HG03378 (cell line): Measurements from ENCODE around the gene PSMB5.

Experiments
- ATAC-seq: cut with Tn5 transposase; IDR thresholded peaks from one replicate; pipeline ENCODE4 v1.9.1; 2021; ENCODE audit warnings: mild to moderate bottlenecking, moderate library complexity; ENCODE audit not compliant: unreplicated experiment

The PSMB5 gene

DNA sequence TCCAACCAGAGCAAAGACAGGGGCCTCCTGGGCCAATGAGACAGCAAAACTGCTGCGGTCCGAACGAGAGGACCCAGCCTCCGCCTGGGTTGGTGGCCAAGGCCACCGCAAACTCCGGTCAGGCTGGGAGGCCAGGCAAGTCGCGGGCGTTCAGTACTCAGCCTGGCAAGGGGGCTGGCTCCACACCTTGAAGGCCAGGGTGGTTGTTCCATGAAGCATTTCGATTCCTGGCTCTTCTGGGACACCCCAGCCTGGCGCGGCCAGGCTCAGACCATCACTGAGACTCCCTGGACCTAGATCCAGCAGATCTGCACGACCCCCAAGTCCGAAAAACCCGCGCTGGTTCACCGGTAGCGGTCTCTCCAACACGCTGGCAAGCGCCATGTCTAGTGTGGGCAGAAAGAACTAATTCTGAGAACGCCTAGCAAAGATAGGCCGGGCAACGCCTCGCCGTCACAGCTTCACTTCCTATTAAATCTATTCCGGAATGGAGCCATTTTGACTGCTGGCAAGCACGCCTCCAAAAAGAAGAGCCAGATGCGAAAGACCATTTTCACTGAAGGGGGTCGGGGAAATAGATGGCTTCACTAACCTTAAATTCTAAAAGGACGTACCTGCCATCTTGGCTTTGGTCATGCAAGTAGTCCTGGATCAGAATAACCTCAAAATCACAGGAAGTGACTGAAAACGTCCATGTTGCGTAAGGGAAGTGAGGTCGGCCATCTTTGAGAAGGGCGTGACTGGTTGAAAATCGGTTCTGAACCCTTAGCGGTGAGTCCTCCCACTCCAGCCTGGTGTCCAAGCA, at the start of gene PSMB5:
Gene PSMB5 (minus strand): TSS at position 403 of the 805 bp plus-strand sequence. CDS start 19 bp downstream, at position 384.
- peak; percentile 94 for ATAC-seq

DNA sequence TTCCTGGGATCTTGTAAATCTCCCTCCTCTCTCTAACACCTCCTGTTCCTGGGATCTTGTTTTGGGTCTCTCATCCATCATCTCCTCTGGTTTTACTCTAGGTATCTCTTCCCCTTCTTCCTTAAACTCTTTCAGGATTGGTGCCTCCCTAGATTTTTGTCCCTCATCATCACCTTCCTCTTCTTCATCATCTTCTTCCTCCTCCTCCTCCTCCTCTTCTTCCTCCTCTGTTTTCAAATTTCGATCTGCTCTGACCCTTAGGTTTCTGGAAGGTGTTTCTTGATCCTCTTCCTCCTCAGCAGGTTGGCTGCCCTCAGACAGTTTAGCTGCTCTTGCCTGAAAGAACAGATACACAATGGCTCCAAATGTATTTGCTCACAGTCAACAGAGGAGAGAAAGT, 45.8 kb upstream of the PSMB5 start:
- ATAC-seq, result no peak

DNA sequence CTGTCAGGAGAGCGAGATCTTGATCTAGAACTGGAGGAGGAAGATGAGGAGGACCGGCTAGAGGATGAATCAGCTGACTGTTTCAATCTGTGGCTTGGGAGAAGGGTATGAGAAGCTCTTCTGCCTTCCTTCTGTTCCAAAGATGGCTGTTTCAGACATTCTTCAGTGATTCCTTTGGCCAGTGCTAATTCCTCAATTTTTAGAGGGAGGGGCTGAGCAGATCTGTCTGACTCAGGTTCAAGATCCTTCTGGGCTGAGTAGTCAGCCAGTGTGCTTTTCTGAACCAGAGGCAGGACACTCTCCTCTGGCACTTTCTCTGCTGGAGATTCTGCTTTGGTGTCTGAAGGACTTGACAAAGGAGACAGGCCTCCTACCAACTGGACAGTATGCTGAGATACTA, 45.0 kb upstream of the PSMB5 start:
- no peak for ATAC-seq

DNA sequence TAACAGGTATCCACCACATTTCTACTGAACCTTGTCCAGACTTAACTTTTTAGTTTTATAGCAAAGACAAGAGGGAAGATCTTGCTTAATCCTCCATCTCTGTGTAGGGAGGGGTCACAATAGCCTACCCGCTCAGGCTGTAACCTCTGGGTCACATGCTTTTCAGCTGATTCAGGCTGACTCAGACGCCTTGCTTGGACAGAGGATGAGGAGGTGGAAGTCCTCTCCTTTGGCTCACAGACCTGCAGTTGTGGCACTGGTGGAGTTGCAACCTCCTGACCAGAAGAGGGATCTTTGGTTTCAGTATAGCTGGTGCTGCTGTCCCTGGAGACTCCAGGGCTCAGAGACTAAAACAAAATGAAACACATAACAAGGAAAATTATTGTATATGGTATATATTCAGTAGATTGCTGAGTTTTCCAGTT, 44.0 kb upstream of the PSMB5 start:
- ATAC-seq, result no peak

DNA sequence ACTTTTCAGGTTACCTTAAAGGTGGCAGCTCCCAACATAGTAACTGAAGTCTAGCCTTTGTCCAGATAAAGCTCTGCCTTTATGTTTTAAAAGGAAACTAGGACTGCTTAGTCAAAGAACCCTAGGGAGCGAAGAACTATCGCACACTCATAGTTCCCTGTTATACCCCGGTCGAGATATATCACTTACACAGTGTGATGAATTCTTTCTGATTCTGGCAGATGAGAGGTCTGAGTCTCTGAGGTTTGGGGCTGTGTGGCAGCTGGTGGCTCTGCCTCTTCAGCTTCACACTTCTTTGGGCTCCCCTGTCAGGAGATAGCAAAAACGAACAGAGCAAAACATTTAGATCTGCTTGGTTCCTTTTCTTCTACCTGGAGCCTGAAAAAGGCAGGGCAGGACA, 43.3 kb upstream of the PSMB5 start:
- no peak for ATAC-seq

DNA sequence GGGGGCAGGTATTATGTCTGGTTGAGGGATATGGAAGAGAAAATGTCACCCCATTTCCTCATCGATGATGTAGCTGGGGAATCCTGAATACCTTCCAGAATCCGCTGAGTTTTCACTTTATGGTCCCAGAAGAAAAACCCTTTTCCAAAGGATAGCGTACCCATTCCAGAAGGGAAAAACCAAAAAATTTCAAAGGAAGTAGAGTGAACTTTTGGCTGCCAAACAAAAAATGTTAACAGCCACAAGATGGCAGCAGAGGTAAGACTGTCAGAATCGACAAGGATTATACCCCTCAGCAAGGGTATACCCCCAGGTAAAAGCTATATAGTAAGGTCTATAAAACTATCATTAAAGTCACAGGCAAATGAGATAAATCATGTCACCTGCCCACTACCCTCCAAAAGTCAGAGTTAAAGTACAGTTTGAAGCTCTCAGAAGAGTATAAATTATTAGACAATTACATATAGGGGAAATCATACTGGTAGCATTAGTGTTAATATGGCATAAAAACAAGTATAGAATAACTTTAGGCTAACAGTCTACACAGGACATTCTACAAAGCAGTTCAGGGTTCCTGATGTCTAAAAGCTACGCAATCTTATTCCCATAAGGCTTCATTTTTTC, 42.2 kb upstream of the PSMB5 start:
- ATAC-seq, result no peak

DNA sequence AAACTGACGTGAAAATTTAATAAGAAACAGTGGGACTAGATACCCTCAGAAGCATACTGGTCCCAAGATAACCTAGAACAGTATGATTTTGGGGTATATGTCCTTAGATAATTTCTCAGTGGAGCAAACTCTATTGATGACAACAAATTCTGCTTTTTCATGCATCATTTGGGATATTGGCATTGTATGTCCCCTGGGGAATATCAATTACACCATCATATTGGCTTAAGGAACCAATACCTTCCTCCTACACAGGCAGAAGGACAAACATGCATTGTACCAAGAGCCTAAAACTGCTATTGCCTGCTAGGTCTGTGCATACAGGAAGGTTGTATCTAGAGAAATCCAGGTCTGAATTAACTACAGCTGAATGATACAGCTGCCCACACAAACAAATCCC, 40.2 kb upstream of the PSMB5 start:
- no peak for ATAC-seq

DNA sequence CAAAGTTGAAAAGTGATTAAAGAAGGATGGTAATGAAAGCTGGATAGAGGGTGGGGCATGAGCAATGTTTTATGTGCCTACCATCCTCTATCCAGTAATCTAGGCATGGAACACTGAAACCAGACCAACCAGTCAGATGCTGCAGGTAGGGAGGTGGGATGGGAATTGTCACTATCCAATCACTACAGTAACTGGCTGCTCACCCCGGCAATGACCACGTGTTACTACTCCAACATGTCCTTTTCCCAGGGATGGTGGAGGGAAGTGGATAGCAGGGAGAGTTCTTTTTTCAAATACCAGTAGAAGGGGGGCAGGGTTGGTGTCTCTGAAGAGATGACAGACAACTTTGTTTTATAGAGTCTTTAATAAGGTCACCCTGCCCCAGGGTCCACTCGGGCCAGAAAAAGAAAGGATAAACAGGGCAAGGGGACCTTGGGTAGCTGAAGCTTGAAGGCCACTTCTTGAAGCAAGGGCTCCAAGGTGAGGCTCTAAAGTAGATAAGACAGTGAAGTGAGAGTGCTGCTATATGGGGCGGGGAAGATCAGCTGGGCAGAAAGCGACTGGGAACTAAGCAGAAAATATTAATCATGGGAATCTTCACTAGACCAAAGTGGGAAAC, 37.3 kb upstream of the PSMB5 start:
- ATAC-seq, result no peak

DNA sequence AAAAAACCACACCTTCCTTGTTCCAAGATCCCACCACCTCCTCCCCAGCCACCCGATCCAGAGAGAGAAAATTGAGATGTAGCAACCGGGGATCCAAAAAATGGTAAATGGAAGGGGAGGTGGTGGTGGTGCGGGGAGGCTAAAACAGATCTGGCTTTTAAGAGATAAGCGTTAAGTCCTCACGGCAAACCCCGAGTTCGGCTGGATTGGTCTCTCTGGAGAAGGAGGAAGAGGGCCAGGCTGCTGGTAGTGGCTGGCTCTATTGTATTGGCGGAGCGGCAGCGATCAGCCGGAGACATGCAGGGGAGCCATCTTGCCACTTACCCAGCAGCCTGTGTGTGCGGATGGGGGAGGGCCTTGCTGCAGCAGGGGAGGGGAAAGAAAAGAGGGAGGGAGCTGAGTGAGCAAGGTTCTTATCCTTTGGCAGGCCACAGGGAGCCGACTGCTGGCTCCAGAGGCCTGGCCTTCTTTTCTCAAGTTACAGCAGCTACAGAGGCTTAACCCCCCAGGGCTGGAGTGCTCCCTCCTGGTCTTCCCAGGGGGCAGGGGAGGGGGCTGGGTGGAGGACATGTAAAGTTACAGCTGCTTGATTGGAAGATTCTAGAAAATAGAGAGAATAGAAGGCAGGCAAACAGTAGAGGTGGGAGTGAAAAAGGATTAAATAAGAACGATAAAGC, 36.7 kb upstream of the PSMB5 start:
- peak; percentile 80 for ATAC-seq

DNA sequence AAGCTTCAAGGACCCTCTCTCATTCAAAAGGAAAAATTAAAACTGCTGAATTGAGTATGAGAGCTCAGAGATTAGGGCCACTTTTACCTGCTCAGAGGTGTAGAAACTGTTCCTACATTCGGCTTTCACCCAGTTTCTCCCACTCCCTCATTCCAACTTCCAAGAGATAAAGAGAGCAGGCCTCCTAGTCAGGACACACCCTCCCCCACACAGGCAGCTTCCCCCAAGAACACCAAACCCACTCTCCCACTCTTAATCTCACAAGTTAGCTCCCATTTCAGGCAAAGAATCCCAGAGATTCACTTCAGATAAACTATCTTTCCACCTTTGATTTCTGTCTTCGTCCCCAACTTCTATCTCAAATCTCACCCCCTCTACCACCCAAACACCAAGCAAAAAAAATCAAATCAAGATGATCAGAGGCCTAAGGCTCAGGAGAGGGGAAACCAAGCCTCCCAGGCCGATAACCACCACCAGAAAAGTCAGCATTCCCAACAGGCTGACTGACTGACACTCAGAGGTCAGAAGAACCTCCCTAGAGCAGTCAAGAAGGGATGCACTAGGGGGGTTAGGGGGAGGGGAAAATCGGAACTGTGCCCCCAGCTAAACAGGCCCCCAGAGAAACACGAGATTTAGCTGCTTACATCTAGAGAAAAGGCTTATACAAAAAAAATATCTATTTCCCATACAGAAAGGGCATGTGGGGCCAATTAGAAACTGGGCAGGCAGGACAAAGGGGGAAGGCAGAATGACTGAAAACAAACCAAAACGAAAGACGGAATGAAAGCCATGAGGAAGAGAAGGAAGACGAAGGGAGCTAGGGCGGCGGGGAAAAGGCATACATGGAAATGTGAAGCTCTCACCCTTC, 35.8 kb upstream of the PSMB5 start:
- ATAC-seq, result no peak

DNA sequence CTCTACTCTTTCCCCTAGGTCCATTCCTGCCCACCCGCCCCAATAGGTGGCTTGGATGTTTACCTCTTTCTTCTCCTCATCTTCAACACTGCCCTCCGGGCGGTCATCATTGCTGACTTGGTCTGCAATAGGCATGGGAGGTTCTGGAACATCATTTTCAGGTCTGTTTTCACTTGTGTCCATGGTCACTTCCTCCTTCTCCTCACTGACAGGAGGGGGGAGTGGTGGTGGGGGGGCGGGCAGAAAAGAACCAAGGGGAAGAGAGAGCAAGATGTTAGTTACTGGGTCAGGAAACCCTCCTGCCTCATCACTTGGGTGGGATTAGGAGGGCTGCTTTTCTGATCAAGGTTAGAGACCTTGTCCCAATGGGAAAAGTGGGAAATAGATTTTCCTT, 34.7 kb upstream of the PSMB5 start:
- ATAC-seq, result no peak

DNA sequence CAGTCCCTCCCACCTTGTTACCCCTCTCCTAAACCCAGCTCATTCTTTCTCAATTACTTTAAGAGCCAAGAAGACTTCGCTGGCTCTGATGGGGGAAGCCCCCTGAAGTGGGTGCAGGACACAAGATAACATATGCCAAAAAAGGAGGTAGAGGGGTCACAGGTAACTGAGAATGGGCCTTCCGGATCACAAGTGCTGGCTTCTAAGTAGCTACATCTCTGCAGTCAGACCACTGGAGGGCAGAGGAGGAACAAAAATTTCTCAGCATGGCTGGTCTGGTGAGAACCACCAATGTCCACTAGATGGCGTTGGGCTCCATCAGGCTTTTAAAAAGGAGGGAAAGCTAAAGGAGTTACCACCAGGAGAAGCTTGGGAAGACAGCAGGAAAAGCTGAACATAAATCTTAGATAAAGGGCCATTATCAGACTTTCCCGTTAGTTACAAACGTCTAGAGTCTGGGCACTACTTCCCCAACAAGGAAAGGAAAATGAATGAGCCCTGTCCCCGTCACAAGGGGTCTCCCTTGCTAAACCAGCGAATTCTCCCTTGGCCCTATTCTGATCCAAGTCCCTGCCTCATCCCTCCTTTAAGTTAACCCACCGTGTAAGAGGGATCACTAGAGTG, 34.2 kb upstream of the PSMB5 start:
- peak; percentile 59 for ATAC-seq

DNA sequence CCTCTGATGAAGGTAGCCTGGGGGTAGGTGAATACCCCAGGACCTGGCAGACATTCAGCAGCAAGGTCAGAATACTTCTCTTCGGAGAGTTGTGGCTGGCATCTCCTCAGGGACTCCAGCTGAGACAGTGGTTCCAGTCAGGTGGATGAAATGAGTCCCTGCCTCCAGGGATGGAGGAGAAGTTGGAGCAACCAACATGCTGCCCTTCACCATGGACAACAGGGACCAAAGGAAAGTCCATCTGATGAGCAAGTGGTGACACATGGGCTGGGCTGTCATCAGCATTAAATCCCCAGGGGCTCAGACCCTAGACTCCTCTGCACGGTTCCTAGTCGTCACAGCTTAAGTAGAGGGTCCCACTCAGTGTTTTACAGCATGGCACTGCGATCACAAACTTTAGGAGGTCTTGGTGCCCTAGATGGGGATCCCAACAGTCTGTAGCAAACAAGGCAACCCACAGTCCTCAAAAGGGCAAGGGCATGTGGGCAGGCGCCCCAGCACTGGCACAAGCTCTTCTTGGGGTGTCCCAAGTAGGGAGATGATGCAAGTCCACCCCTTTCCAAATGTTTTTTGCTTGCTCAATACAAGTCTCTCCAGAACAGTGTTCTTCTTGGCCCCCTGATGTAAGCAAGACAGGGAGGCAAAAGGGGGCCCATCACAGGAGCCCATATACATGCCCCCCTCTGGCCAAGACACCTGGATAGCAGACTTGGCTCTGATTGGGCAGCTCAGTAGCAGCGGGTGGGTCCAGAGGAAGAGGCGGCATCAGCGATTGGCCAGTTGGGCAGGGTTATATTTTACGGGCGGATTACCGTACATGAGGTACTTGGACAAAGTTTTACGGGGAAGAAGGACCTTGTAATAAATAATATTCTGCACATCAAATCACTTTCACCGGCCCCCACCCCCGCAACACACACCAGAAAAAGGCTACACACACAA, 33.4 kb upstream of the PSMB5 start:
- no peak for ATAC-seq

DNA sequence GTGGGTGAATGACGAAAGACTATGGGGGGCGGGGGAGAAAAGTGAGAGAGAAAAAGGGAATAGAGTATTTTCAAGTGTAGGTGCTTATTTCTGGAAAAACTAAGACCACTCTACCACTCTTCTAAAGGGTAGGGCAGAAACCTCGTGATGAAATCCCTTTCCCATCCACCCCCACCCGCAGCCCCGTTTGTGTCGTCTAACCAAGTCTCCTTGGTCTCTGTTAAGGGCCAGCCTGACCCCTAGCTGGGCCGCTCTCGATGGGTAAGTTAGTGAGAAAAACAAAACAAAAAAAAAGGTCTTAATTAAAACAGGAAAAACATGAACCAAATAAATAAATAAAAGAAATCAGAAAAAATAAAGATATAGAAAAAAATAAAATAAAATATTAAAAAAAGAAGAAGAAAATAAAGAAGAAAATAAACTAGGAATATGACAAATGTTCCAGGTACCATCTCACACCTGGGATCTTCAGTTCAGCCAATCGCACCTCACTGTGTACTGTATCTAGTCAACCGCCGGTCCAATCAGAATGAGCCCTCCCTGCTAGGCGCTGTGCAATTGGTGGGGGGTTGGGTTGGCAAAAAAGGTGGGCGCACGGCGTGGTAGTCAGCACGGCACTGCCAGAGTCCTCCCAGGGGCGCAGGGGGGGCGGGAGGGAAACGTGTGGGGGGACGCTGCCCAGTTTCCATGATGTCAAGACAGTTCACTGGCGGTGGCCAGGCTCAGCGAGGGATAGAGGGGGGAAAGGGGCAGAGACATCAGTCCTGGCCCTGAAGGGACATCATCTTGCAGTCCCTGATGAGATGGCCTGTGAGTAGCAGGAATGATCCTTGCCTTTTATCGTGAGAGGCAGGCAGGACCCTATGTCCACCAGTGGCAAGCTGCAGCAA, 32.4 kb upstream of the PSMB5 start:
- ATAC-seq, result no peak

DNA sequence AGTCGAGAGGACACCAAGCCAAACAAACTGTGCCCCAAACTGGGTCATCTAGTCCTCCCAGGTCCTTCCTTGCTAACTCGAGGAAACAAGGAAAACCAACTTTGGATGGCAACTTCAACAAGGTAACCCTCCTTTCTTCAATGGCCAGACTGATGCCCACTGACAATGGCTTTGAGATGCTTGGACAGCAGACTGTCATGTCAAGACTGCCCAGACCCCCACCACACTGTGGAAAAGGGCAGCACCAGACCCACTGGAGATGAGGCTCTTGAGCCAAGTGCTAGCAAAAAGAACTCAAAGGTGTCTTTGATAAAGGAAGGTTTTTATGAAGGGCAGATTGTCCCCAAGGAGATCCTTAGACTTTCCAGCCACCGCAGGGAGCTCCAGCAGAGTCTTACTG, 31.7 kb upstream of the PSMB5 start:
- ATAC-seq, result no peak

DNA sequence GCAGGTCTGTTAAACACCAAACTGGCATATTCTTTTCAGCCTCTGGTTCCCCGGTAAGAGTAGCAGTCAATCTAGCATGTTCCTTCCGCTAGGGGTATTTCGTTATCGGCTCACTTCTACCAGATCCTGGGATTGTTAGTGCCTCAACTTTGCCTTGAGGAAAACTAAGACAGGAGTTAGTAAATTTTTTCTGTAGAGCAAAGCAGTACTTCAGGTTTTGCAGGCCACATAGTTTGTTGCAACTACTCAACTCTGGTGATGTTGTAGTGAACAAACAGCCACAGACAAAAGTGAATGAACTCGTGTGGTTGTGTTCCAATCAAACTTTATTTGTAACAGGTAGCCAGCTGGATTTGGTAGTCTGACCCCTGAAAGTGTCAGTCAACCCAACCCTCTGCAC, 28.9 kb upstream of the PSMB5 start:
- ATAC-seq, result no peak

DNA sequence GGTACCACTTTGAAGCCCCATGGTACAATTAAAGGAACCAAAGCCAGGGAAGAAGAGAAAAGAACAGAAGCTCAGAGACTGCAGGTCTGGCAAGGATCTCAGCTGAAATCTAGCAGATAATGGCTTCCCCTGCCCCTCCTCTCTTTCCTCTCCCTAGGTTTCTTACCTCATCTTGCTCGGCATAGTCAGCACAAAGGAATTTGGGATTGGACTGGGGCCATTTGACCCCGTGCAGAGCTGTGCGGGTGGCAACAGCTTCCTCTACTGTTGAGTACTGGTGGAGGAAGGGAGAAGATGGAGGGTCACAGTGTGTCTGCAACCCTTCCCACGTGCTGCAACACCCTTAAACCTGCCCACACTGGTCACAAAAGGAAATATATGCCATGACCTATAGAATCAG, 27.3 kb upstream of the PSMB5 start:
- ATAC-seq, result no peak
